HG03378 (cell line): ENCODE results near the gene AKAP6.

Experiments used
- ATAC-seq: cut with Tn5 transposase; IDR thresholded peaks from one replicate; pipeline ENCODE4 v1.9.1; 2021; ENCODE audit warnings: mild to moderate bottlenecking, moderate library complexity; ENCODE audit not compliant: unreplicated experiment

Gene AKAP6

GRCh38 chr14:32607399-32607798 lies 278.3 kb downstream of the AKAP6 start:
- no peak for ATAC-seq

DNA sequence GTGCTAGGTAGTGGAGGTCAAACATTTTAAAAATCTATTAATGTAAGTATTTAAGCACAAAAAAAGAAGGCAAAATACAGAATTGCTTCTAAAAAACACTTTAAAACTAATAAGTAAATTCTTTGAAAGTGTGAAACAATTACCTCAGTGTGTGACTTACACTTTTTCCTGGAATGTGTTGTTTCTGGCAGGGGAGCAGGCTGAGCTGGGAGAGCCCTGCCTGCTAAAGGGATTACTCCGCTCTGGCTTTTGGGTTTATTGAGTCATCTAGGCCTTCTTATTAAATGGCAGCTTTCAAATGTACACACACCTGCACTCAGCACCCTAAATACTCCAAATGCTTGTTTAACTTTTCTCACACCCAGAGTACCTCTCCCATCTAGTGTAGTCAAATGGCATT lies 279.8 kb downstream of the AKAP6 start:
- no peak for ATAC-seq

DNA sequence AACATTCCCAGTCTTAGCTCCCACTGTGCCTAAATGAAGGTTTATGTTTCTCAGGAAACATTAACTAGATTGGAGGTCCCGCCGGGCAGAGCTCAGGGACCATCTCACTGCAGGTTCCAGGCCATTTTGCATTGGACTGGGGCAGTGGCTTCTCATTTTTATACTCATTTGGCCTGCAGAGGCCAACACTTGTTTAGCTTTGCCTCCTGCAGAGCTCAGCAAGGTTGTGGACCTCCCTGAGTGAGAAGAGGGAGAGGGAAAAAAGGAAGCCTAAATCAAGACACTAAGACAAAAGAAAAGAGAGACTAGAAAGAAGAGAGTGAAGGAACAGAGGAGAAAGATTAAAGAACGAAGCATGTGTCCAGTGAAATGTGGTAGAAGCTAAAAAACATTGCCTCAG lies 280.3 kb downstream of the AKAP6 start:
- ATAC-seq: no peak

DNA sequence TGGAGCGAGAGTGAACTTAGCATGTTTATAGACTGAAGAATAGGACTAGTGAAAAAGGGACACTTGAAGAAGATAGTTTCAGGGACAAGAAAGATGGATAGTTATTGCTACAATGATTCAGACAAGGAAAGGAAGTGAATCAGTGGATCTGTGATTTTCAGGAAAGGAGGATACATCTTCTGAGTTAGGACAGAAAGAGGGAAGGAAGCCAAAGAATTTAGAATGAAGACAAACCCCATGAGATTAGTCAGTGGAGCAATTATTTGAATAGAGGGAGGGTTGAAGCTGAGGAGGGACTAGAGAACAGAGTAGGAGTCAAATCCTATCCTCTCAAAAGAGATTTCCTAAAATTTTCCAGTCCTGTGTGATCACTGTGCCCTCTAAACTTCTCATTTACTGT lies 282.7 kb downstream of the AKAP6 start:
- no peak for ATAC-seq

DNA sequence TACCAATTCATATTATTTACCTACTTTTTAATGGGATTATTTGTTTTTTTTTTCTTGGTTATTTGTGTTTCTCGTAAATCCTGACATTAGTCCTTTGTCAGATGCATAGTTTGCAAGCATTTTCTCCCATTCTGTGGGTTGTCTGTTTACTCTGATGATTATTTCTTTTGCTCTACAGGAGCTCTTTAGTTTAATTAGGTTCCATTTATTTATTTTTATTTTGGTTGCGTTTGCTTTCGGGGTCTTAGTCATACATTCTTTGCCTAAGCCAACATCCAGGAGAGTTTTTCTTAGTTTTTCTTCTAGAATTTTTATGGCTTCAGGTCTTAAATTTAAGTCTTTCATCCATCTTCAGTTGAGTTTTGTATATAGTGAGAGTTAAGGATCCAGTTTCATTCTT lies 289.9 kb downstream of the AKAP6 start:
- ATAC-seq: no peak

DNA sequence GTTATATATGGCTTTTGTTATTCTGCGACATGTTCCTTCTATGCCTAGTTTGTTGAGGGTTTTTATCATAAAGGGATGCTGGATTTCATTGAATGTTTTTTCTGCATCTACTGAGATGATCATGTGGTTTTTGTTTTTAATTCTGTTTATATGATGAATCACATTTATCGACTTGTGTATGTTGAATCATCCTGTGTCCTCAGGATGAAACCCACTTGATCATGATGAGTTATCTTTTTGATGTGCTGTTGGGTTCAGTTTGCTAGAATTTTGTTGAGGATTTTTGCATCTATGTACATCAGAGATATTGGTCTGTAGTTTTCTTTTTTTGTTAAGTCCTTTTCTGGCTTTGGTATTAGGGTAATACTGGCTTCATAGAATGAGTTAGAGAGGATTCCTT lies 291.2 kb downstream of the AKAP6 start:
- ATAC-seq: no peak

DNA sequence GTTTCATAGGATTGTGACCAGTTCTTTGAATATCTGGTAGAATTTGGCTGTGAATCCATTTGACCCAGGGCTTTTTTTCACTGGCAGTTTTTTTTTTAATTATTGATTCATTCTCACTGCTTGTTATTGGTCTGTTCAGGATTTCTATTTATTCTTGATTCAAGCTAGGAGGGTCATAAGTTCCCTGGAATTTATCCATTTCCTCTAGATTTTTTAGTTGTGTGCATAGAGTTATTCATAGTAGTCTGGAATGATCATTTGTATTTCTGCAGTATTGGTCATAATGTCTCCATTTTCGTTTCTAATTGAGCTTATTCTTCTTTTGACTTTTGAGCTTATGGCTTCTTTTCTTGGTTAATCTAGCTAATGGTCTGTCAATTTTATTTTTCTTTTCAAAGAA lies 291.6 kb downstream of the AKAP6 start:
- no peak for ATAC-seq

DNA sequence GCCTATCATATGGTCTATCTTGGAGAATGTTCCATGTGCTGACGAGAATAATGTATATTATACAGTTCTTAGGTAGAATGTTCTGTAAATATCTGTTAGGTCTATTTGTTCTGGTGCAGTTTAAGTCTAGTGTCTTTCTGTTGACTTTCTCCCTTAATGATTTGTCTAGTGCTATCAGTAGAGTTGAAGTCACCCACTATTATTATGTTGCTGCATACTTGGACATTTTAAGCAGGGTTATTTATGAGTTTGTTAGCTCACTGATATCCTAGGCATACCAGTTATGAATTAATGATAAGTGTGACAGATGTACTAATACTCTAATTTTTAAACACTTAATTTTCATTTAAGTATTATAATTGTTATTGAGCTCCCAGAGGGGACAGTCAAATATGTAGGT lies 292.5 kb downstream of the AKAP6 start:
- ATAC-seq: no peak

DNA sequence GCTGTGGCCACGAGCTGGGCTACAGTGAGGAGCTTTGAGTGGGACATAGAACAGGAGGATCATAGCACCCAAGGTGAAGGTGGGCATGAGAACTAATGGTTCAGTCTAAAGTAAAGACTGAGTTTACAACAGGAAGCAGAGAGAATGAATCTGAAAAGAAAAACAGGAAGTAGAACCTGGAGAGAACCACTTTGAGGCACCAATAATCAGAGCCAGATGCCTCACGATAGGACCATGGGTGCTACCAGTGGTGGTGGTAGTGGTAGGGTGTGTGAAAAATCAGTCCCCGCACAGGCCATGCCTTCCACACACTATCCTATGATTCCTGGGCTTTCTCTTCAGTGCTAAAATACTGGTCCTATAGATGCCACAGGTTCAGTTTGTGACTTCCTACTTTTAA lies 293.6 kb downstream of the AKAP6 start:
- no peak for ATAC-seq

DNA sequence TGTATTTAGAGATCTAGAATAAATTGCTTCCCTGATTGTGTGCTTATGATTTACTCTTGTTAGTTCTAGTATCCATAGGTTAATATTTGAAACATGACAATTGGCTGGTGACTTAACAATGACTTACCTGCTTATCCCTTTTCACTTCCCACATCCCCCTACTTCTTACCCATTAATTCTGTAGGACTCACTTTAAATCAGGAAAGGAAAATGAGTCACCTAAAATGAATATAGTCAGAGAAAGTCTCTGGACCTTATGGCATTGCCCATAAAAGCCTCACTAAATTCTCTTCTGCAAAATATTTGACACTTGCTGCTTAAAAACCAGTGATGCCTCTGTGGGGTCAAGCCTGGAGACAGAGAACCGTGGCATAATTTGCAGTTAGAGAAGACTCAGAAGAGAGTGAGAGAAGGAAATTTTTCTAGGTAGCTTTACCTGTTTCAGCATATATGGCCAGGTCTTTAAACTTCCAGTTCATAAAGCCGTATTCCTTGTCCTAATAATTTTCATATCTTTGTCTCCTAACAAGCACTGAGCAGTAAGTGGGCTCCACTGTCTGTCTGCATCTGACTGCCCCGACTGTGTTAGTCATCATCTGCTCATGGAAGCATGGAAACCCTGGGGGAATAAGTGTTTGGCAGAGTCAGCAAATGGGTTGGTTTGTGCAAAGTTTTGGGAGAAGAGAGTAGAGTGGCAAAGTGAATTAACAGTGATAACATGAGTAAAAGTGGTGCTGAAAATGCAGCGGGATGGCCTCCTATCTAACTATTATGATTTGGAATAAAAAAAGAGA lies 294.4 kb downstream of the AKAP6 start:
- ATAC-seq: no peak

DNA sequence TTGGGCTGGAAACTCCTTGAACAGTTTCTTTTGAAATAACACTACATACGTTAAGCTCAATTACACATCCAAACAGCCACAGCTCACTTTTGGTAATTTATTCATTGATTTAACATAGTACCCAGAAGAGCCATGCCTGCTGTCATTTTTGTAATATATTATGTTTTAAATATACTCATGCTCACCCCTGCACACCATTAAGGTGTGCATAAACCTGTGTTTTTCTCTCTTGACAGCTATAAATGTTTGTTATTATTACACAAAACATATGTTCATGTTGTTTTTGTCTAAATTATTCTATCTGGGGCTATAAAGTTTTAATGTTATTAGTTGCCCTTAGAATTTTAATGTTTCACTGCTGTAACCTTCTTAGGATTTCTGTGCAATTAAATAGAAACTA lies 296.1 kb downstream of the AKAP6 start:
- no peak for ATAC-seq

GRCh38 chr14:32627545-32628298 lies 298.6 kb downstream of the AKAP6 start:
- no peak for ATAC-seq

GRCh38 chr14:32629236-32629635 lies 300.1 kb downstream of the AKAP6 start:
- ATAC-seq: no peak

- ATAC-seq: no peak
These were observed 301.6 kb downstream of the AKAP6 start for GRCh38 chr14:32630701-32631100.

- no peak for ATAC-seq
These were observed 304.2 kb downstream of the AKAP6 start for GRCh38 chr14:32633224-32633859.

- no peak for ATAC-seq
These were observed 304.8 kb downstream of the AKAP6 start for GRCh38 chr14:32633930-32634329.

GRCh38 chr14:32635061-32635719 lies 306.1 kb downstream of the AKAP6 start:
- ATAC-seq: no peak

DNA sequence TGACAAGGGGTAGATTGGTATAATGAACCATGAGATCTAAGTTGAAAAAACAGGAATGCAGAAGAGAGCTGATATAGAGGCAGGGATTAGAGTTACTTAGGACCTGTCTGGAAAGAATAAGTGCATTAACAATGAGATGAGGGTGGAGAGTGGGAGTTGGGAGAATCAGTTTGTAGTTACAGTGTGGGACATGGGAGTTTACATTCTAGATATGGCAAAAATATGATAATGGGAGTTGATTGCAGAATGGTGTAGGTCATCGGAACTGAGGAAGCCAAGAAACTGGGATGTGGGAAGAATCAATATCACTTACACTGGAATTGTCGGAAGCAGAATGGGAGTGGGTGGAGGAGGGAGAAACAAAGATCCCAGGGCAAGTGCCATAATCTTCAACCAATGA lies 308.5 kb downstream of the AKAP6 start:
- ATAC-seq: no peak

DNA sequence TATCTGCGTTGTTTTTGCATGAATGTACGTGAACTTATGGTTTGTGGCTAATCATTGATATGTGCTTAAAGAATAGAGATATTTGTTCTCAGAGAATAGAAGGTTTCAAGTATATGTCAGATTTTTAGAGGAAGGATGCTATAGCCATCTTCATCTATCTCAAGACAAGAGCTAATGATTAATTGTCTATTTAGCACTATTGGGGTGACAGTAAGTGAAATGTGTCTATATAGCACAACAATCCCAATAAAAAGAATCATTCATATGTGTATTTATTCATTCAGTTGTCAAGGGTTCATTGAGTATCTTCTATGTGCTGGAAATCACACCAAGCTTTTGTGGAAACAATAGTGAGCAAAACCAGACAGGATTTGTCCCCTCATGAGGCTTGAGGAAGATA lies 310.1 kb downstream of the AKAP6 start:
- no peak for ATAC-seq

DNA sequence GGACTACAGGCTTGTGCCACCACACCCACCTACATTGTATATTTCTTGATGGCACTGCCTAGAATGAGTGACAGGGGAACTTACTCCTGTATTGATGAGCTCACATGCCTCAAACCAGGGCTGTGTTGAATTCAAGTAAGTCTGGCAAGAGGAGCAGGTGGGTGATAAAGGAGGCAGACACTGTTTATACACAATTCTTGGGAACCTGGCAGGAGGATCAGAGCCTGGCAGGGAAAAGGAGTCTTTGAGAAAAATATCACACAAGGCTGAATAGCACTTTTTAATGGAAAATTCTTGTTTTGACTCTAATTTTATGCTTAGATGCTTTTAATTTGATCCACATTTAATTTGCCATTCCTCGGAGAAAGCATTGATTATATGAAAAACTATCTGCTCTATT lies 316.5 kb downstream of the AKAP6 start:
- no peak for ATAC-seq

DNA sequence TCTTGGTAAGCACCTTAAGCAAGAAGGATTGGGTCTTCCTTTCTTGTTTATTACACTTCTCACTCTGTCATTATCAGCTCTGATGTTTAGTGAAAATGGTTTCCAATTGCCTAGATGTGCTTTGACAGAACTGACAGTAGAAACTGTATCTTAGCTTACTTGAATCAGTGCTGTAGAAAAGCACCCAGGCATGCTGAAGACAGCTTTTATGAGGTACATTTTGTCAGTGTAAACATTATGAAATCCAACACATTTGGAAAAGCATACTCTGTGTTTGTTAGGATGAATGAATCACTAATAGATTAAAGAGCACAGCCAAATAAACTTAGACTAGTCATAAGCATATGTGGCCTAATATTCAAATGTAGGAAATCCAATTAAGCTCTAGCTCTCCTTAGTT lies 319.3 kb downstream of the AKAP6 start:
- ATAC-seq: no peak
